Astrocyte (in vitro differentiated cells and primary cell): ENCODE measurements around the gene CLCN5. TPM values are rescaled to one million over a fixed set of nuclear protein-coding genes. Genes with fewer than 3 reads are reported as not detected.

Experiments used
- DNase-seq: peaks from one replicate; pipeline ENCODE4 v3.0.0-alpha.2; 2010; ENCODE audit warnings: low read depth
- FAIRE-seq: peaks from 2 replicates; lab custom pipeline; 2011; peaks lifted over from hg19 to GRCh38; lab: Jason Lieb, UNC
- H2AFZ ChIP-seq: 2 replicates; pipeline ENCODE4 v1.6.0; 2012; ENCODE audit warnings: low read depth, low read length, inconsistent platforms
- H3K27ac ChIP-seq: 2 replicates; pipeline ENCODE4 v1.5.1; 2011; ENCODE audit warnings: low read depth, low read length, inconsistent platforms
- H3K27me3 ChIP-seq: 2 replicates; pipeline ENCODE4 v1.6.0; 2011; ENCODE audit warnings: low read length, inconsistent platforms; ENCODE audit not compliant: insufficient read depth
- H3K36me3 ChIP-seq: 2 replicates; pipeline ENCODE4 v1.5.1; 2011; ENCODE audit warnings: low read length, inconsistent platforms; ENCODE audit not compliant: insufficient read depth
- H3K4me1 ChIP-seq: 2 replicates; pipeline ENCODE4 v1.5.1; 2011; ENCODE audit warnings: low read length, inconsistent platforms; ENCODE audit not compliant: insufficient read depth
- H3K4me2 ChIP-seq: 2 replicates; pipeline ENCODE4 v1.6.0; 2012; ENCODE audit warnings: low read length, inconsistent platforms
- H3K4me3 ChIP-seq: 2 replicates; pipeline ENCODE4 v1.5.1; 2011; ENCODE audit warnings: low read depth, mild to moderate bottlenecking, low read length, inconsistent platforms; ENCODE audit not compliant: insufficient read depth
- H3K79me2 ChIP-seq: 2 replicates; pipeline ENCODE4 v1.6.0; 2012; ENCODE audit warnings: mild to moderate bottlenecking, low read length, inconsistent platforms; ENCODE audit not compliant: insufficient read depth
- H3K9ac ChIP-seq: 2 replicates; pipeline ENCODE4 v1.6.0; 2012; ENCODE audit warnings: mild to moderate bottlenecking, low read length, inconsistent platforms
- H3K9me3 ChIP-seq: 2 replicates; pipeline ENCODE4 v1.5.1; 2012; ENCODE audit warnings: low read depth, mild to moderate bottlenecking, low read length, inconsistent platforms; ENCODE audit not compliant: insufficient read depth
- H4K20me1 ChIP-seq: 2 replicates; pipeline ENCODE4 v1.6.0; 2012; ENCODE audit warnings: low read length, inconsistent platforms; ENCODE audit not compliant: insufficient read depth
- H3K27ac Mint-ChIP-seq: one replicate; pipeline ENCODE4 v1.8.0; 2021; ENCODE audit warnings: mild to moderate bottlenecking, mixed read lengths; ENCODE audit not compliant: unreplicated experiment
- H3K27me3 Mint-ChIP-seq: one replicate; pipeline ENCODE4 v1.8.0; 2021; ENCODE audit warnings: low read depth, mixed read lengths; ENCODE audit not compliant: unreplicated experiment
- H3K36me3 Mint-ChIP-seq: one replicate; pipeline ENCODE4 v1.8.0; 2021; ENCODE audit warnings: low read depth, mixed read lengths; ENCODE audit not compliant: unreplicated experiment
- H3K4me1 Mint-ChIP-seq: one replicate; pipeline ENCODE4 v1.8.0; 2021; ENCODE audit warnings: low read depth, mixed read lengths; ENCODE audit not compliant: unreplicated experiment
- H3K4me3 Mint-ChIP-seq: one replicate; pipeline ENCODE4 v1.8.0; 2021; ENCODE audit warnings: mild to moderate bottlenecking, moderate library complexity, mixed read lengths; ENCODE audit not compliant: unreplicated experiment
- H3K9me3 Mint-ChIP-seq: one replicate; pipeline ENCODE4 v1.8.0; 2021; ENCODE audit warnings: mild to moderate bottlenecking, mixed read lengths; ENCODE audit not compliant: unreplicated experiment
- CTCF ChIP-seq: IDR thresholded peaks from 2 replicates; pipeline ENCODE4 v1.5.1; 2011; ENCODE audit warnings: low read depth, mild to moderate bottlenecking, inconsistent platforms, low read length, moderate library complexity; ENCODE audit not compliant: insufficient read depth
- EZH2 ChIP-seq: IDR thresholded peaks from 2 replicates; pipeline ENCODE4 v1.6.1; 2012; ENCODE audit warnings: mild to moderate bottlenecking, low read length, inconsistent platforms; ENCODE audit not compliant: insufficient read depth
- total RNA-seq: library from RNA; stranded (reverse); gene quantifications from 2 replicates; pipeline ENCODE4 v1.2.1, GENCODE V29; 2021

CLCN5 gene
- total RNA-seq, 1 donor from 2014 or later, result 16.7 TPM

GRCh38 chrX:50111742-50112141 is 189.3 kb downstream of the CLCN5 start:
- Mint-ChIP-seq H3K27ac (no peak overlapping the region), H3K27me3 (no peaks in the 10 kb centered on the region), H3K9me3 (peaks cover 2% of the 10 kb centered on the region), H3K36me3 (no peaks in the 10 kb centered on the region), H3K4me3 (no peak overlapping the region), H3K4me1 (no peaks in the 10 kb centered on the region)
- Histone ChIP-seq H2AFZ (no peak overlapping the region), H3K27ac (no peak overlapping the region), H3K9me3 (no peaks in the 10 kb centered on the region), H4K20me1 (no peaks in the 10 kb centered on the region), H3K9ac (no peak overlapping the region), H3K4me3 (no peak overlapping the region), H3K4me2 (no peak overlapping the region), H3K36me3 (no peaks in the 10 kb centered on the region), H3K4me1 (no peaks in the 10 kb centered on the region), H3K27me3 (no peaks in the 10 kb centered on the region), H3K79me2 (no peaks in the 10 kb centered on the region)
- FAIRE-seq, result no peak
- no peak for TF ChIP-seq EZH2
- no peak for TF ChIP-seq CTCF
- DNase-seq, result no peak

- Histone ChIP-seq H3K4me2 (no peak overlapping the region), H3K79me2 (no peaks in the 10 kb centered on the region), H3K27me3 (no peaks in the 10 kb centered on the region), H3K9me3 (no peaks in the 10 kb centered on the region), H2AFZ (no peak overlapping the region), H4K20me1 (no peaks in the 10 kb centered on the region), H3K36me3 (no peaks in the 10 kb centered on the region), H3K4me1 (no peaks in the 10 kb centered on the region), H3K9ac (no peak overlapping the region), H3K4me3 (no peak overlapping the region), H3K27ac (no peak overlapping the region)
- Mint-ChIP-seq H3K4me1 (peaks cover 1% of the 10 kb centered on the region), H3K9me3 (peaks cover 2% of the 10 kb centered on the region), H3K27me3 (no peaks in the 10 kb centered on the region), H3K27ac (no peak overlapping the region), H3K4me3 (no peak overlapping the region), H3K36me3 (no peaks in the 10 kb centered on the region)
- FAIRE-seq (no peak), DNase-seq (no peak)
- TF ChIP-seq EZH2 (no peak), CTCF (no peak)
These were observed 191.7 kb downstream of the CLCN5 start for GRCh38 chrX:50114113-50114512.

GRCh38 chrX:50115973-50116372 is 193.6 kb downstream of the CLCN5 start:
- no peaks in the 10 kb centered on the region for H3K36me3 Mint-ChIP-seq
- TF ChIP-seq EZH2 (no peak), CTCF (no peak)
- peaks cover 1% of the 10 kb centered on the region for H3K4me1 Mint-ChIP-seq
- peaks cover 2% of the 10 kb centered on the region for H3K9me3 Mint-ChIP-seq
- Histone ChIP-seq H3K79me2 (no peaks in the 10 kb centered on the region), H4K20me1 (no peaks in the 10 kb centered on the region), H3K27ac (no peak overlapping the region), H2AFZ (no peak overlapping the region), H3K36me3 (no peaks in the 10 kb centered on the region), H3K9ac (no peak overlapping the region), H3K27me3 (no peaks in the 10 kb centered on the region), H3K4me3 (no peak overlapping the region), H3K9me3 (no peaks in the 10 kb centered on the region), H3K4me2 (no peak overlapping the region), H3K4me1 (no peaks in the 10 kb centered on the region)
- DNase-seq (no peak), FAIRE-seq (no peak)
- no peak overlapping the region for H3K4me3 Mint-ChIP-seq
- no peaks in the 10 kb centered on the region for H3K27me3 Mint-ChIP-seq
- H3K27ac Mint-ChIP-seq, result no peak overlapping the region
